ENCODE measurements around the gene CHST11.

GRCh38 chr12:104683831-104684503, 227.2 kb downstream of the CHST11 start:
- TF ChIP-seq CTCF (IDR thresholded peaks at IDR 0.05) (no peak), ZFX (IDR thresholded peaks at IDR 0.05; ENCODE audit: borderline replicate concordance) (no peak)

All from 22Rv1 (cell line).